Fibroblast of lung (primary cell): ENCODE data around the gene APBB2. TPM values are rescaled to one million over a fixed set of nuclear protein-coding genes. Genes with fewer than 3 reads are reported as not detected.

Experiments
- DNase-seq, 2 donors: peaks; one replicate each; pipeline versions ENCODE4 v3.0.0 to v3.0.0-alpha.2; 2010; ENCODE audit warnings: low read depth in 2 of 2
- H2AFZ ChIP-seq: 2 replicates; pipeline ENCODE4 v1.5.1; 2012; ENCODE audit warnings: low read length, control low read depth, inconsistent platforms
- H3K27ac ChIP-seq: 2 replicates; pipeline ENCODE4 v1.5.1; 2011; ENCODE audit warnings: low read length, control low read depth; ENCODE audit not compliant: insufficient read depth
- H3K27me3 ChIP-seq: 2 replicates; pipeline ENCODE4 v1.5.1; 2011; ENCODE audit warnings: mild to moderate bottlenecking, low read length; ENCODE audit not compliant: control insufficient read depth, insufficient read depth
- H3K36me3 ChIP-seq: 2 replicates; pipeline ENCODE4 v1.5.1; 2011; ENCODE audit warnings: low read length; ENCODE audit not compliant: control insufficient read depth, insufficient read depth
- H3K4me1 ChIP-seq: 2 replicates; pipeline ENCODE4 v1.5.1; 2011; ENCODE audit warnings: low read length; ENCODE audit not compliant: control insufficient read depth, insufficient read depth; ENCODE audit errors: extremely low read depth
- H3K4me2 ChIP-seq: 2 replicates; pipeline ENCODE4 v1.5.1; 2011; ENCODE audit warnings: low read length, control low read depth; ENCODE audit not compliant: insufficient read depth; ENCODE audit errors: extremely low read depth
- H3K4me3 ChIP-seq, 4 experiments: fragments of 200-600 bp in 1 of 4; sonication (generic) in 1 of 4; replicated peaks in 1 of 4; 2 replicates each; pipeline ENCODE4 v1.5.1; 2011 to 2016; ENCODE audit warnings: low read length in 4 of 4, low read depth in 3 of 4, mild to moderate bottlenecking in 3 of 4, control low read depth in 2 of 4, inconsistent platforms in 1 of 4, mixed read lengths in 1 of 4; ENCODE audit not compliant: insufficient read depth in 1 of 4; ENCODE audit errors: control extremely low read depth in 1 of 4
- H3K79me2 ChIP-seq: 2 replicates; pipeline ENCODE4 v1.5.1; 2012; ENCODE audit warnings: mild to moderate bottlenecking, low read length, inconsistent platforms; ENCODE audit not compliant: control insufficient read depth, insufficient read depth
- H3K9ac ChIP-seq: 2 replicates; pipeline ENCODE4 v1.5.1; 2011; ENCODE audit warnings: mild to moderate bottlenecking, low read length, control low read depth; ENCODE audit not compliant: insufficient read depth
- H3K9me3 ChIP-seq: 2 replicates; pipeline ENCODE4 v1.5.1; 2012; ENCODE audit warnings: low read depth, low read length; ENCODE audit not compliant: control insufficient read depth, insufficient read depth
- H4K20me1 ChIP-seq: 2 replicates; pipeline ENCODE4 v1.5.1; 2011; ENCODE audit warnings: low read length; ENCODE audit not compliant: control insufficient read depth, insufficient read depth; ENCODE audit errors: extremely low read depth
- EZH2 ChIP-seq: IDR thresholded peaks from 2 replicates; pipeline ENCODE4 v1.5.1; 2012; ENCODE audit warnings: low read length, control low read depth, mild to moderate bottlenecking; ENCODE audit errors: missing control alignments
- polyA plus RNA-seq, 2 donors: library from polyadenylated mRNA; depleted of rRNA in 1 of 2; stranded (reverse) in 1 of 2; unstranded in 1 of 2; fragments of >200 nt; gene quantifications; 2 replicates each; pipeline ENCODE4 v1.2.1, GENCODE V29; 2011 to 2012; ENCODE audit warnings: missing spikeins in 1 of 2
- total RNA-seq: library from RNA; depleted of rRNA; stranded (reverse); fragments of >200 nt; gene quantifications from 2 replicates; pipeline ENCODE4 v1.2.1, GENCODE V29; 2014
- TF ChIP-seq, protein P1 (sequence below), 2 donors: IDR thresholded peaks in 1 of 2; conservative IDR thresholded peaks in 1 of 2; 1 replicate in 1 of 2; 2 replicates in 1 of 2; pipeline ENCODE4 v1.5.1; 2011 to 2012; ENCODE audit warnings: low read length in 2 of 2, control low read depth in 1 of 2, inconsistent platforms in 1 of 2, low read depth in 1 of 2, mild to moderate bottlenecking in 1 of 2

APBB2 gene
- total and polyA plus RNA-seq, 2 donors (not counting 1 experiment from before 2014, with no cell fraction given), result 25.1 to 29.8 TPM

DNA sequence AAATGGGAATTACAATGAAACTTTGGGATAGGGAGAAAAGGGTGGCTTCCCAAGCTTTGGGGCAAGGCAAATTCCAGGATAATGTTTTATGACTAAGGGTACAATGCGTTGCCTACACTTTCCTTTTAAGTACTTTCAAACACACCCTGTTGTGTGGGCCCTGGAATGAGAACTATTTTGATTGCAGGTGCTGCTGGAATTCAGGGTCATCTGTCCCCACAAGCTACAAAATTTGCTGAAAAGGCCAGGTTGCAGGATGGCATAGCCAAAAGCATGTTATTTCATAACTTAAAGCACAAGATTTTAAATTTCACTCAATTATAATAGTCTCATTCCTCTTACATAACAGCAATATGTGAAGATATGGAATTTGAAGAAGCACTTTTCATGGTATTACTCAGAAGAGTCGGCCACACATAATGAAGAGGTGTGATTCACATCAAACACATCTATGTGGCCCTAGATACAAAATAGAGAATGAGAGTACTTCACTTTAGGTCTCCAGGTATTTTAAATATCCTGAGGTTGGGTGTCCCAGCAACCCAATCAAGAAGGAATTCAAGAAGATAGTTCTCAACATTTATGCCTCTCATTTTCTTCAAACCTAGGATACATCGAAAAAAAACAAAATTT, 89.3 kb downstream of the APBB2 start:
- no peak for TF ChIP-seq EZH2
- TF ChIP-seq, protein P1, sequence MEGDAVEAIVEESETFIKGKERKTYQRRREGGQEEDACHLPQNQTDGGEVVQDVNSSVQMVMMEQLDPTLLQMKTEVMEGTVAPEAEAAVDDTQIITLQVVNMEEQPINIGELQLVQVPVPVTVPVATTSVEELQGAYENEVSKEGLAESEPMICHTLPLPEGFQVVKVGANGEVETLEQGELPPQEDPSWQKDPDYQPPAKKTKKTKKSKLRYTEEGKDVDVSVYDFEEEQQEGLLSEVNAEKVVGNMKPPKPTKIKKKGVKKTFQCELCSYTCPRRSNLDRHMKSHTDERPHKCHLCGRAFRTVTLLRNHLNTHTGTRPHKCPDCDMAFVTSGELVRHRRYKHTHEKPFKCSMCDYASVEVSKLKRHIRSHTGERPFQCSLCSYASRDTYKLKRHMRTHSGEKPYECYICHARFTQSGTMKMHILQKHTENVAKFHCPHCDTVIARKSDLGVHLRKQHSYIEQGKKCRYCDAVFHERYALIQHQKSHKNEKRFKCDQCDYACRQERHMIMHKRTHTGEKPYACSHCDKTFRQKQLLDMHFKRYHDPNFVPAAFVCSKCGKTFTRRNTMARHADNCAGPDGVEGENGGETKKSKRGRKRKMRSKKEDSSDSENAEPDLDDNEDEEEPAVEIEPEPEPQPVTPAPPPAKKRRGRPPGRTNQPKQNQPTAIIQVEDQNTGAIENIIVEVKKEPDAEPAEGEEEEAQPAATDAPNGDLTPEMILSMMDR (conservative IDR thresholded peaks at IDR 0.05 in 1 of 2, IDR thresholded peaks at IDR 0.05 in 1 of 2; ENCODE audit: low read depth in 1 of 2, low read length in 2 of 2), result no peak
- peaks cover 3% of the 10 kb centered on the region for H3K4me1 ChIP-seq
- no peaks in the 10 kb centered on the region for H3K36me3 ChIP-seq
- H4K20me1 ChIP-seq, result no peaks in the 10 kb centered on the region
- H2AFZ ChIP-seq, result no peak overlapping the region
- no peak overlapping the region for H3K4me2 ChIP-seq
- peak in 1 of 2 donors; percentile 82 for DNase-seq
- H3K79me2 ChIP-seq, result peaks cover 3% of the 10 kb centered on the region
- H3K27me3 ChIP-seq, result no peaks in the 10 kb centered on the region
- no peak overlapping the region for H3K9ac ChIP-seq
- H3K27ac ChIP-seq, result no peak overlapping the region
- H3K4me3 ChIP-seq, result no peak overlapping the region
- no peaks in the 10 kb centered on the region for H3K9me3 ChIP-seq

DNA sequence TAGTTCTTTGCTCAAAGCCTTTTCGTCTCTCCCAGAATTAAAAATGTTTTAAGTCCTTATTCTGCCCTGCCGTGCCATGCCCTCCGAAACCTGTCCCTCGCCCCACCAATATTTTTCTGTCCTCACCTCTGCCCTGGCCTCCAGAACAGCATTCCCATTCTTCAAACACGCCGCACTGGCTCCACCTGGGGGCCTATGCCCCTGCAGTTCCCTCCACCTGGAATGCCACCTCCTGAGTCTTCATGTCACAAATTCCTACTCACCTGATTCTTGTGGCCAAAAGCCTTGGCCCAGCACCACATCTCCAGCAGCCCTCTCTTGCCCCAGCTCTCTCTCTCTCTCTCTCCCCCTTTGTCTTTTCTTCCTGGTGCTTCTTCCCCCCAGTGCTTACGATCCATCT, 91.6 kb downstream of the APBB2 start:
- Histone ChIP-seq H3K36me3 (no peaks in the 10 kb centered on the region), H3K9me3 (no peaks in the 10 kb centered on the region), H3K4me1 (peaks cover 5% of the 10 kb centered on the region), H3K27me3 (no peaks in the 10 kb centered on the region), H3K9ac (no peak overlapping the region), H2AFZ (no peak overlapping the region), H3K4me2 (no peak overlapping the region), H3K79me2 (peaks cover 3% of the 10 kb centered on the region), H3K27ac (no peak overlapping the region), H4K20me1 (no peaks in the 10 kb centered on the region), H3K4me3 (no peak overlapping the region)
- no peak for DNase-seq
- TF ChIP-seq, protein P1 (conservative IDR thresholded peaks at IDR 0.05 in 1 of 2, IDR thresholded peaks at IDR 0.05 in 1 of 2; ENCODE audit: low read depth in 1 of 2, low read length in 2 of 2), result no peak
- no peak for TF ChIP-seq EZH2

DNA sequence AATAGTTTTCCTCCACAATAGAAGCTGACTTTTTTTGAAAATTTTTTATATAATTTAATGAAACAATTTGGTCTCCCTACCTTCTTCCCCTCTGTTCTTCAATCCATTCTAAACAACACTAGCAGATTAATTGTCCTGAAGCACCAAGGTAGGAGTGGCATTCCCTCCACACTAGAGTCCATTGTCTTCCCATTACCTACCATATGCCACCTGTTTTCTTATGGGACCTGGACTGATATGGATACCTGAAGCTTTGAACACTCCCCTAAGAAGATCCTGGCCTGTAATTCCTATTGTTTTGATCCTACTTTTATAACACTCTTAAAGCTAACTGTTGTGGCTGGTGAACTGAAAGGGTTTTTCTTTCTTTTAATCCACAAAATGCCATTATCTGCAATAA, 92.0 kb downstream of the APBB2 start:
- Histone ChIP-seq H3K27ac (no peak overlapping the region), H3K4me1 (peaks cover 5% of the 10 kb centered on the region), H3K4me2 (no peak overlapping the region), H3K36me3 (no peaks in the 10 kb centered on the region), H4K20me1 (no peaks in the 10 kb centered on the region), H2AFZ (no peak overlapping the region), H3K9me3 (no peaks in the 10 kb centered on the region), H3K79me2 (peaks cover 3% of the 10 kb centered on the region), H3K27me3 (no peaks in the 10 kb centered on the region), H3K9ac (no peak overlapping the region), H3K4me3 (no peak overlapping the region)
- TF ChIP-seq EZH2, result no peak
- TF ChIP-seq, protein P1 (conservative IDR thresholded peaks at IDR 0.05 in 1 of 2, IDR thresholded peaks at IDR 0.05 in 1 of 2; ENCODE audit: low read depth in 1 of 2, low read length in 2 of 2), result no peak
- DNase-seq, result no peak
